Raji (cell line): ENCODE results near the gene GABRA4.

ENCODE experiments used
- POLR2A ChIP-seq: IDR thresholded peaks from 2 replicates; pipeline ENCODE4 v1.6.1; 2011; ENCODE audit warnings: low read depth, low read length, control low read depth; ENCODE audit not compliant: insufficient read depth

GABRA4 gene

DNA sequence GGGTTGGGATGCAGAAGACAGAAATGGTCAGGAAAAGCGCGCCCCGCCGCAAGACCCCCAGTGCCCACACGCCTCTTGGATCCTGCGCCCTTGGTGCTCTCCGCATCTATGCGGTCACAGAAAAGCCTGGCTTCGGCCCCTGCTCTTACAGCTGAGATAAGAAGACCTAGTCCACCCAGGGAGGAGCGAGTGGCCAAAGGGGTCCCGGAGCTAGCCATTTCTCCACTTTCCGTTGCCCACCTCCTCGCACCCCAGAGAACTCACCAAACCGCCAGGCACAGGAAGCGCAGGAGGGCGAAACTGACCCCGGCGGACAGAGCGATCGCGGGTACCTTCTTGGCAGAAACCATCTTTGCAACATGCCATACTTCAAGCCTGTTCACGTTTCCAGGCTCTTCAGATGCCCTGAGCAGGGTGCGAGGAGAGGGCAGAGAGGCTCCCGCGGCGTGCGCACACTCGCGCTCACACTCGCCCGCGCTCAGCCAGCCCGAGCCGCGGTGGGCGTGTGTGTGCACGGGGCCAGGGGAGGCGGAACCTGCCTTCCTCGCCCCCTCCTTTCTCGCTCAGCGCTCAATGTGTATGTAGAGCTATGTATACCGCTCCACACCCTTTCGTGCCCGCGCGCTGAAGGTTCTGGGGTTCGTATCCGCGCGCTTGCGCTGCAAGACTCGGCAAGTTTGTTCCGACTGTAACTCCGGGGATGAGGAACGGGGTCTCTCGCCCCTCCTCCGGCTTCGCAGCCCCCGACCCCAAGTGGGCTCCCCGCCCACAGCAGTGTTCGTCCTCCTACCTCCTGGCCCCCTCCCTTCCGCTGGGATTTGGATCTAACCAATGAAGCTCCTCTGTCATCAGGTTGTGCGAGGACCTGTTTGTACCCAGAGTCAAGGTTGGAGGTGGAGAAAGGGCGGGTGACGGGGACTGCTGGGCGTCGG lies at the start of gene GABRA4:
Gene GABRA4, minus strand, starts transcription at position 507 of the 932 bp plus-strand sequence. Its CDS starts 157 bp downstream, at position 350.
- TF ChIP-seq POLR2A, result no peak

- TF ChIP-seq POLR2A, result no peak
Measured at GRCh38 chr4:47040828-47041227, 47.4 kb upstream of the GABRA4 start.

DNA sequence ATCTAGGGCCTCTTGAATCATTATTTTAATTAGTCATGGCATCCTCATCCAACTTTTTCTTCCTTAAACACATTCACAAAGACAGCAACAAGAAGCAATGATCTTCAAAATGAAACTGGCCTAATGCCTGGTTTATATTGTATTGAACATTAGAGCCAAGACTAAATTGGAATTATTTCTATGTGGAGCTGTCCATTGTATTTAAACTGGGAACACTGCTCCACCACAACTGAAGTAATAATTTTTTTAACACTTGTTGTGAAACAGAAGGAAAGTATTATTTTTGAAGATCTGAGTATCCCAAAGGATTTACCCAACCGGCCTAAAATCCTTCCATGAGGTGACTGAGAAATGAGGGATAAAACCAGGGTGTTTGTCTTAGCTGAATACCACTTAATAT lies 44.9 kb upstream of the GABRA4 start:
- no peak for TF ChIP-seq POLR2A

- TF ChIP-seq POLR2A, result no peak
Measured at GRCh38 chr4:47032405-47033106, 39.2 kb upstream of the GABRA4 start.

DNA sequence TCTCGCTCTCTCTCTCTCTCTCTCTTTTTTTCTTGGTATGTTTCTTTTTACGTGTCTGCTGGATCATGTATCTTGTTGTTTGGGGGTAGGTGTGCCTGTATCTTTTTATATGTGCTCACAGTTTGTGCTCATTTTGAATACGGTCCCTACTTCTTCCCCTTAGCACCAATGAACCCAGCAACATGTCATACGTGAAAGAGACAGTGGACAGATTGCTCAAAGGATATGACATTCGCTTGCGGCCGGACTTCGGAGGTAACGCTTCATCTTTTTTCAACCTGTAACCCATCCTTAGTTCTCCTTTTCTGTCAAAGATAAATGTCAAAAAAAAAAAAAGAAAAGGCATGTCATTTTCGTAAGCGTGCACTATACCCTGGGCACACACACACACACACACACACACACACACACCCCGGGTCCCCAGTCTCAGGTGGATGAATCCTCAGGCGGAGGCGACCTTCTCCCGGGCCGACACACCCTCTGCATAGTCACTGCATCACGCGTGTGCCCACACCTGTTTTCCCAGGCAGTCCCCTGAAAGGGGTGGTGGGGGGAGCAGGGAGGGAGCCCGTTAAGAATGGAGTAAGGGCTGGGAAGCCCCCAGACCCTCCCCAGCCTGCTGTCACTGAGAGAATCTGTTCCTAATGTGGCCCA lies 38.5 kb upstream of the GABRA4 start:
- TF ChIP-seq POLR2A, result no peak

DNA sequence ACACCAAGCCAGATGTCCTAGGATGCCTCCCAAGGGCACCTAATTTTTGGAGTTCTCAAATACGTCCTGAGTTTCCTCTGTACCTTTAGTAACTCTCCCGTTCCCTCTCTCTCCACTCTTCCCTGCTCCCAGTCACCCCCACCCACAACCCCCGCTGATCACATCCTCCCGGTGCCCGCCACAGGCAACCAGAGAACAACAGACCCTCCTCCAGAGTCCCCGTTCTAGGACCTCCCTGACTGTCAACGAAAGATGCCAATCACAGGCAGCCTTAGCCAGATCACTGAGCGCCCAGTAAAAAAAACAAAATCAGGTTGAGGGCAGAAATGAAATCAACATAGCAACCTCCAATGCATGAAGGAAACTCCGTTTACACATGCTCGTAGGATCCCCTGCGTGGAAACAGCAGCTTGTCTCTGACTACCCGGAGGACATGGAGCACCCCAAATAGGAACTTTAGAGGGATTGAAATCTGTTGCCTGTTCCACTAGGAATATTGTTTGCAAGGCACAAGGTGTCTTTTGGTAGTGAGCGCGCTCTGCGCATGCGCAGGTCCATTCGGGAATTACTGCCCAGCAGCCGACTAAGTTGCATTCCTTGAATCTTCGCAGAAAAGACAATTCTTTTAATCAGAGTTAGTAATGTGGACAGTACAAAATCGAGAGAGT lies 37.8 kb upstream of the GABRA4 start, which contains the start of gene GABRB1:
Gene GABRB1, plus strand, starts transcription at position 557 of the 668 bp plus-strand sequence.
- TF ChIP-seq POLR2A, result no peak

GRCh38 chr4:47017494-47017893 lies 24.1 kb upstream of the GABRA4 start:
- no peak for TF ChIP-seq POLR2A

DNA sequence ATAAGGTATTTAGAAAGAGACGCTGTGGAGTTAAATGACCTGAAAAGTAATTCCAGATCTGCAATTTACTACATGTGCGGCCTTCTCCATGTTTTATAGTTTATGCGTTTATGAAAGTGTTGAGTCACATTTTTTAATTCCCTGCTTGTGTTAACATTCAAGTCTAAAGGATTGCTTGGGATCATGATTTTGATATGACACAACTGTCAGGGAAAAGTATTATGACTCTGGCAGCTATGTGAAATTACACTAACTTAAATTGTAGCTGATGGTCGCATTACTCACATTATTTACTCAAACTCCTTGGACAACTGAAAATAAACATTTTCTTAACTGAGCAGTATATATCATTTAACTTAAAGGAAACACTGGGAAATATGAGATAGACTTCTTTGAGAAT lies 23.7 kb upstream of the GABRA4 start:
- no peak for TF ChIP-seq POLR2A

- no peak for TF ChIP-seq POLR2A
Measured at GRCh38 chr4:47013373-47013772, 20.0 kb upstream of the GABRA4 start.

- TF ChIP-seq POLR2A, result no peak
Measured at GRCh38 chr4:47012676-47013075, 19.3 kb upstream of the GABRA4 start.

DNA sequence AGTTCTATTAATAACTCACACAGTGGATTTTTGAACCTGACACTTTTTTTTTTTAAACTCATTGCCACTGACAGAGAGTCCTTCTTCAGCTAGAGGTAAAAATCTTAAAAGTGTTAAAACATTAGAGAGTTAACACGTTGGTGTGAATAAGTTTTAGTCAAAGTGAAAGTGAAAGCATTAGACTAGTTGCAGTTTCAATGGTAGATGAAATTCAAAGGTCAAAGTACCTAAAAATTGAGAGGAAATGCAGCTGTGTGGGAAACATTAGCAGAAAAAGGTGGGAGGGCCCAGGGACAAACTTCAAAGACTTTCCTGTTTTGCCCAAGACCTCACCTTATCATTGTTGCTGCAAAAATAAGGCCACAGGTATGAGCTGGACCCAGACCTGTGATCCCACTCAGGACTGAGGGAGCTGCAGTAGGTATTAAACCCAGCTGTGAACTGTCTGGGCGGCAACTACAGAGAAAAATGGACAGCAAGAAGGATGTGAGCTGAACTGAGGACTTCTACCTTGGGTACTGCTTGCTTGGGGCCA lies 17.6 kb upstream of the GABRA4 start:
- TF ChIP-seq POLR2A, result no peak

DNA sequence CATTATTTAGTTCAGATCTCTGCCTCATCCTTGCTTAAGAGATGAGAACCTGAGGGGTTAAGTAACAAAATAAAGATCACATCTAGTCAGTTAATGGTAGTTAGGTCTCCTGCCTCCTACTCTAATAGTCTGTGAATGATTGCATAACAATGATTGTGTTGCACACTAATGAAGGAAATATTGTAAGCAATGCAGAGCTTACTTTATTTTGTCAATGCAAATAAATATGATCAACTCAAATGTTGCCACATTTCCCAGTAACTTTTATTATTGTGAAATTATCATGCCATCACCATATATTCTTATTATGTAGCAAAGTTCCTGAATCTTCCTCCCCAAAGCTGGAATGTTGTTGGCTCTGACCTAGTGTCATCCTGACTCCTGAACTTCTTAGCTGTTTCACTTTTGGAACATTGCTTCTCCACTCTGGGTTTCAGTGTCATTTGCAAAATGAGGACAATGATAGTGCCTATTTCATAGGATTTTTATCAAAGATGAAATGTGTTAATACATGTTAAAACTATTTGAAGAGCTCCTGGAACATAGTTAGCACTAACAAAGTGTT lies 17.0 kb upstream of the GABRA4 start:
- TF ChIP-seq POLR2A, result no peak

DNA sequence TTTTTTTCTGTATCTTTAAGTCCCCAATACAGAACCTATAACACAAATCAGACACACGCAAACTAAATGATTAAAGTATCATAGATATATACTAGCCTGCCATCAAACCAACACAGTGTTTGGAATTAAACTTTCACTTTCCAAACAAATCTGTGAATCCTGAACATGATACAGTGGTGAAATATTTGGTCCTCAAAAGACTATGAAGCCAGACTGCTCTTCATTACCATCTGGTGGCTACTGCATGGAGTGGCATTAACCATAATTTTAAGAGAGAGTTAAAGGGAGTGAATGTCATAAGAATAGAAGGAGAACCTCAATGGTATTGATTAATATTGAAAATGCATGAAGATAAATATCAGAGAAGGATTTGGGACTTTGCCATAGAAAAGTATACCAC lies 9.2 kb upstream of the GABRA4 start:
- TF ChIP-seq POLR2A, result no peak

- no peak for TF ChIP-seq POLR2A
Measured at GRCh38 chr4:47000406-47000805, 7.0 kb upstream of the GABRA4 start.
